NOMO-1 (cell line): ENCODE results near the gene LUM.
A peak's percentile ranks its signal among the peaks of the same experiment; 100 is the strongest.

Source experiments
- DNase-seq, 2 experiments: peaks; one replicate each; lab custom pipeline; 2025; ENCODE audit not compliant: unreplicated experiment in 2 of 2; lab: John Stamatoyannopoulos, UW

LUM gene, protein sequence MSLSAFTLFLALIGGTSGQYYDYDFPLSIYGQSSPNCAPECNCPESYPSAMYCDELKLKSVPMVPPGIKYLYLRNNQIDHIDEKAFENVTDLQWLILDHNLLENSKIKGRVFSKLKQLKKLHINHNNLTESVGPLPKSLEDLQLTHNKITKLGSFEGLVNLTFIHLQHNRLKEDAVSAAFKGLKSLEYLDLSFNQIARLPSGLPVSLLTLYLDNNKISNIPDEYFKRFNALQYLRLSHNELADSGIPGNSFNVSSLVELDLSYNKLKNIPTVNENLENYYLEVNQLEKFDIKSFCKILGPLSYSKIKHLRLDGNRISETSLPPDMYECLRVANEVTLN

DNA sequence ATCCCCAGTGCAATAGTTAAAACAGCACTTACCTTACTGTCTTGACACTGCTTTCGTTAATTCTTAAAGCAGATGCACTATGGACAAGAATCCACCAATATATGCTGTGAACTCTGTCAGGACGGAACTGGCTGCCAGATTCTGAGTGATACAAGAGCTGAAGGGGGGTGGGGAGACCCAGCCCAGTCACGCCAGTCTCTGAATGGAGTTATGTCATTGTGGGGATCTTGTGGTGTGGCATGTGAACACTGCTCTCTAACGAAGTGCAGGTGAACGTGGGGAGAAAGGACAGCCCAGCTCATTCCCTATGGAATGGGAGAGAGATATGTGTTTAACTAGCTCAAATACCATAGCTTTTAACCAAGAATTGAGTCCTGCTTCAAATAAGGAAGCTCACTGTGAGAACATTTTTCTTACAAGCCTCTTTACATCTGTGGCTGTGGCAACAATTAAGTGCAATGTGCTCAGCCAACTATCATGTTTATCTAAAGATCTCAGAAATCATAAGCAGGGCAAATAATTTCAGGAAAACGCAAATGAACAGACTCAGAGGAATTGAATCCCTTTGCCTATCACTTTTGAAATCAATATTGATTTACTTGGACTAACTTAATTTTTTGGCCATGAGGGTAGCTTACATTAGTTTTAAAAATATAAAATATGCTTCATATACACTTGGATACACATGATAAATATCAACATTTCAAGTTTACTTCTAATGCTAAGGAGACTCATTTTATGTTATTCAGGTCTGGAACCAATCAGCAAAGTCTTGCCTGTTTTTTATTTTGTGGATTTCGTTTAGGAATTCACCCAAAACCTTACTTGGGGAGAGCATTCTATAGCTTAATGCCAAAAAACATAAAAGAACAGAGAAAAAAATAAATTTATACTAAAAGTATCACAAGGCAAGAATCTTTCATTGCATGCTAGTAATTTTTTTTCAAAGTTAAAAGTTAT lies at the start of gene LUM:
Gene LUM (minus strand): TSS at position 129 of the 960 bp plus-strand sequence. CDS start 2,515 bp downstream, outside the sequence.
- DNase-seq: peak in 1 of 2 experiments; percentile 10

DNA sequence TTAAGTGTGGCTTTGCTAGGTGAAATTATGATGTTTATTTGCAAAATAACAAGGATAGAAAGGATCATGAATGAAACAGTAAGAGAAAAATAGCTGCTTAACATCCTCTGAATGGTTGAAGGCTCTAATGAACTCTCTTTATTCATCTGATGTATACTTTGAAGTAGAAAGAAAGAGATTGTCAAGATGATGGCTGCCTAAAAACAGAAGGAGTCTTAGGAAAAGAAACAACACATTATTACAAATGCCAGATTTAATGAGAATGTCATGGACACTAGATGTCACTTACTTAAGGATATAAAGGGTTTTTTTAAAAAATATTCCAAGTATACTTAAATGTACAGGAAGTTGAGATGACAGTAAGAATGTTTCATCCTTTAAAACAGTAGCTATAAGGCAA lies 49.7 kb upstream of the LUM start:
- no peak for DNase-seq

- no peak for DNase-seq
These were observed 44.7 kb upstream of the LUM start for GRCh38 chr12:91155990-91156389.

DNA sequence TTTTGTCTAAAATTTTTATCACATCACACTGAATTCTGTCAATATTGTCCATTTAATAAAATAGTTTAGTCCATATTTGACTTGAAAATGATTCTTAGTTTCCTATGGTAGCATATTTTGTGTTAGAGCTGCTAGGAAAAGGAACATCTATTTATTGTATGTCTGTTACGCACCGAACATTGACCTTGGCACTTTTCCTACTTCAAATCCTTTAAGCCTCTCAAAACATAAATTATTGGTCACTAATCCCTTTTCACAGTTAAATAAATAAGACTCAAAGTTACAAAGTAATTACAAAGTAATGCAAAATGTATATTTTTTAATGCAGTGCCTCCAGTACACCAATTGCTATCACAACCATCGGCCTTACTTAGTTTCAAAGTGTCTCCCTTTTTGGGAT lies 42.8 kb upstream of the LUM start:
- no peak for DNase-seq

GRCh38 chr12:91144053-91144452 lies 32.8 kb upstream of the LUM start:
- DNase-seq: no peak

DNA sequence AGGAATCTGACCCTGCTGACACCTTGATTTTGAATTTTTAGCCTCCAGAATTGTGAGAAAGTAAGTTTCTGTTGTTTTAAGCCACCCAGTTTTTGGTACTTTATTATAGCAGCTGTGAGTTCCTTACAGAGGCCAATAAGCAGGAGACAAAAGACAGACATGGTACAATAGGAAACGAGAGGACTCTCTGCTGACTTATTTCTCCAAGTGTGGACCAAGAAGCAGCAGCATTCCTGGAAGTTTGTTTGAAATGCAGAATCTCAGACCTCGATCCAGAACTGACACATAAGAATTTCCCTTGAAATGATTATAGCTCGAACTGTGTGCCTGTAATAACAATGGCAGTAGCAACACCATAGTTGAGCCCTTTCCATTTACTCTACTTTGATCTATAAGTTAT lies 31.9 kb upstream of the LUM start:
- no peak for DNase-seq

DNA sequence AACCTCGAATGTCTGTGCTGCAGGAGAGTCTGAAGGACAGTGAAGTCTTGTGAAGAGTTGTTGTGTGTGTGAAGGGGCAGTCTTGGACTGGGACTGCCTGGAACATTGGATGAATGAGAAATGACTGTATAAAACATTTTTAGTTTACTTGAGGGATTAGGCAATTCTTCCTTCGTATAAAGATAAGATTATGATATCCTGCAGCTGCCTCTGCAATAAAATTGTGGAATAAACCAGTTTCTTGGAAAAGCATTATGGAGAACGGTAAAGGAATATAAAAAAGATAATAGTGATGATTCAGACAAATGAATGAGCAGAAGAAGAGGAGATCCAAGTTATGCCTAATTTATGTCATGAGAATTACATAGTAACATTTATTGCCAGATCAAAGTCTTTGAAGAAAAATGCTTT lies 30.9 kb upstream of the LUM start:
- no peak for DNase-seq

DNA sequence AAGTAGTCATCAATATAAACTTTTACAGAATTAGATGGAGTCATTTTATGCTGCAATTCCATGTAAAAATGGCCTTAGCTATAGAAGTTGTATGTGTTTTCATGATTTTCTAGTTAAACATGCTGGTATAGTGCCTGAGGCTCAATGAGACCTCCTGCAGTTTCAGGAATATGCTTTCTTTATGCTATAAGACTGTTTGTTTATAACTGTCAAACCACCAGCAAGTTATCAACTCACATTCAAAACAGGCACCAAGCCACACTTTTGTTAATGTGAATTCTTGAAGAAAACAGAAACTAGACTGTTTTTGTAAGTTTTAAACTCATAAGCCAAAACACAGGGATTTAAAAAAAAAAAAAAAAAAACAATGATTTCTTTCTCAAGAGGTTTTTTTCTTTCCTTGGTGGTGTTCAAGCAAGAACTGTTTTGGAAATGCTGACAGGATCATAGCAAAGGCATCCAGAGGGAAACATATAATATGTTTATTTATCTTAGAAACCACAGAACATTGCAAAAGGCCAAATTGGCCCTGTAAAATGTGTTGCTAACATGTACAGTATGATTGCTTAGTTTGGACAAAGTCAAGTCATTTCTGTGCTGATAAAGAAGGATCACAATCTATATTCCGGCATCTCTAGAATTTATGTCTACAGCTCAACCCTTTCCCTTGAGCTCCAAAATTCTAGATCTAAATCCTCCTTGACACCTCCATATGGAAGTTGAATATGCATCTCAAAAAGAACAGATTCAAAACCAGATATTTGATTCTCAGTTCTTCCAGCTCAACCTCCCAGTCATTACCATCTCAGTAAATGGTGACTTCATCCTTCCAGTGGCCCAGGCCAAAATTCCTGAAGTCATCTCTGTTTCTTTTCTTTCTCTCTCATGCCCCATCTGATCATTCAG lies 29.0 kb upstream of the LUM start:
- DNase-seq: no peak

GRCh38 chr12:91139286-91139685 lies 28.0 kb upstream of the LUM start:
- no peak for DNase-seq

DNA sequence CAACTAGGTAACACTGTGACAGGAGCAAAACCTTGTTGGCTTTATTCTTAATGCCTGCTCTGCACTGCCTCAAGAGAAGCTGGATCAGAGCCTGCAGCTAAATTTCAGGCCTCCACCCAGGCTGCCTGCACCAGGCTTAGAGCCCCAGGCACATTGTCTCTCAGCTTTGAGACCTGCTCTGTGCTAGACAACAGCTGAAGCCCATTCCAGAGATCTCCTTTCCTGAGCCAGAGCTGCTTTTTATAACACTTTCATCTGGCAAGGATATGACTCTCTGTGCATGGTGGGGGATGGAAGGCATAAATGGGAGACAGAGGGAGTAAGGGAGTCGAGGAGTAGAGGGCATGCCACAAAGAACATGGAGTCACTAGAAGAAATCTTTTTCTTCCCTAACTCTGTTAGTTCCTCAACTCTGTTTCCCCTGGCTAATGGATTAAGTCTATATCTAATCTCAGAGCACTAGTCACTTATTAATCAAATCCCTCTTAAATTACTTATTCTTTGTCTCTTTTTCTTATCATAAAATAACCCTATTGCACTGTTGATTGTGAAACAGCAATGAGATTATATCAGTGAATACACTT lies 27.1 kb upstream of the LUM start:
- no peak for DNase-seq

DNA sequence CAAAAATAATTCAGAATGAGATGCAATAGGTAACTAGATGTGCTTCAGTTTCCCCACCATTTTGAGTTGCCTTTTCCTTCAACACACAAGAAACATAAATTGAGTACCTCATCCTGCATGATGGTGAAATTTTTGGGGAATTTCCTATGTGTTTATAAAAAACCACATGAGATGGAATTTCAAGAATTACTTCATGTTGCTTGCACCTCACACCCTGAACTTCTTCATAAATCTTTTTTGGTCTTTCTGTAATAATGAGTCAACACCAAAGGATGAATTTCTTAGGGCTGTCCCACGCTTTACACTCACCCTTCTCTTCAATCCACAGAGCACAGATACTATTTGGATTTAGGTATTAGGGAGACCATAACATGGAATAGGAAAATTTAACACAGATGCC lies 22.6 kb upstream of the LUM start:
- DNase-seq: no peak

- no peak for DNase-seq
These were observed 18.5 kb upstream of the LUM start for GRCh38 chr12:91129662-91130362.

DNA sequence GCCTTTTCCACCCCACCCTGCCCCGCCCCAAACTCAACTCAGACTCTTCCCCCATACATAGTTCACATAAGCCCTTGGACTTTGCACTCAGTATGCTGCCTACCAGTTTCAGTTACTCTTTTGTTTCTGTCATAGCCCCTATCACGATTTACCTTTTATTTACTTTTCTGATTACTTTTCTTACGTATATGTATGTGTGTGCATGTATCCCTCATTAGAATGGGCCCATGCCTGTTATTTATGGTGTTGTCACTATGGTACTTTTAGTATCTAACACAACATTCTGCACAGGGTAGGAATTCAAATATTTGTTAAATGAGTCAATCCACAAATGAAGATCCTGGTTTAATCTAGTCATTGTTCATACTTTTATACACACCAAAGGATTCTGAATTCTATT lies 16.5 kb upstream of the LUM start:
- no peak for DNase-seq

- DNase-seq: no peak
These were observed 16.0 kb upstream of the LUM start for GRCh38 chr12:91127306-91127705.

- DNase-seq: no peak
These were observed 15.2 kb upstream of the LUM start for GRCh38 chr12:91126516-91126915.

GRCh38 chr12:91123236-91123916 lies 12.1 kb upstream of the LUM start:
- DNase-seq: no peak

DNA sequence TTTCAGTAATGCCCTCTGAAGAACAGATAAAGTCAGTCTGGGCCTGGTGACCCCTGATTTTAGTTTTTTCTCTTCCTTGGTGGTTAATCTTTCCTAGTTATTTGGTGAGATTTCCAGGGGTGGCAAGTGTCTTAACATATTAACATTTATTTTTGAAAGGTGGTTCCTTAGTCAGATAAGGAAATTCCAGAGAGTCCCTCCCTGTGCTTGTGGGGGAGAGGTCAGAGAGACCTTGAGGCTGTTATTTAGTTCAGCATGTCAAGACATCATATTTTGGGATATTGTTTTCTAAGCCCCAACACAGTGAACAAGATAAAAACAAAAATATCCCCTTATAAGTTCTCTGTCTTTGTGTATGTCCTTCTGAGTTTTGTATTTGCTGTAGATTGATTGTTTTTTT lies 9.5 kb upstream of the LUM start:
- DNase-seq: no peak

DNA sequence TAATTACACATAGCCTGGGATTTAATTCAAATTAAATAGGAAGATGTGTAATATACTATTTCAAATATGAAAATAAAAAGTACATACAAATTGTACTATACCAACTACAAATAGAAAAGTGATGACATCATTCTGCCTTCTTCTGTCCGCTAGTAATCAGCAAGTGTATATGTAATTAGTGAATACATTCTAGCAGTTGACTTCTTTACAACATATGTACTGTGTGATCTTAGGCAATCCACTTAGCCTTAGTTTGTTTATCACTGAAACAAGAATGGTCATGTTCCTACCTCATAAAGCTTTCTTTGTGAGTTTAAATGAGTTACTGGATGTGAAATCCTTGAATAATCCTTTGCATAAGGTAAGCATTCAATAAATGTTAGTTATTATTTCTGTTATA lies 7.8 kb upstream of the LUM start:
- DNase-seq: no peak

GRCh38 chr12:91113621-91114020 lies 2.3 kb upstream of the LUM start:
- DNase-seq: no peak
